Stimulated activated naive CD4-positive, alpha-beta T cell (primary cell): ENCODE measurements around the gene ATXN7.

ENCODE experiments used
- DNase-seq, 6 experiments: peaks; one replicate each; lab custom pipeline; 2025; lab: John Stamatoyannopoulos, UW

ATXN7 gene

DNA sequence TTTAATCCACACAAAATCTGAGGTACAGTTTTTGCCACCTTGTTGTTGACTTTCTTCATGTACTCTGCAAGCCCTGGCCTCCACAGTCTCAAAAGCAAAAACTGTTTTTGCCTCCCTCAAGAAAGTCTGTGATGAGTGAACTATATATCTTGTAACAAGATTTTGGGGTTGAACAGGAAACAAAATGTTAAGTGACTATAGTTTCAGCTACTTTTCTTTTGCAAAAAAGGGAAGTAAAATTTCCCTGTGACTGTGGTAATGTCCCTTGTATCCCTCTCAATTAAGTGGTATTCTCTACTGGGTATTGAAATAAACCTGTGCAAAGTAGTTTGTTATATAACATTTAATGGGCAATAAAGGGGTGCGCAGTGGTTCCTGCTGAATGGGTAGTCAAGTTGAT is 69.8 kb downstream of the ATXN7 start:
- no peak for DNase-seq

DNA sequence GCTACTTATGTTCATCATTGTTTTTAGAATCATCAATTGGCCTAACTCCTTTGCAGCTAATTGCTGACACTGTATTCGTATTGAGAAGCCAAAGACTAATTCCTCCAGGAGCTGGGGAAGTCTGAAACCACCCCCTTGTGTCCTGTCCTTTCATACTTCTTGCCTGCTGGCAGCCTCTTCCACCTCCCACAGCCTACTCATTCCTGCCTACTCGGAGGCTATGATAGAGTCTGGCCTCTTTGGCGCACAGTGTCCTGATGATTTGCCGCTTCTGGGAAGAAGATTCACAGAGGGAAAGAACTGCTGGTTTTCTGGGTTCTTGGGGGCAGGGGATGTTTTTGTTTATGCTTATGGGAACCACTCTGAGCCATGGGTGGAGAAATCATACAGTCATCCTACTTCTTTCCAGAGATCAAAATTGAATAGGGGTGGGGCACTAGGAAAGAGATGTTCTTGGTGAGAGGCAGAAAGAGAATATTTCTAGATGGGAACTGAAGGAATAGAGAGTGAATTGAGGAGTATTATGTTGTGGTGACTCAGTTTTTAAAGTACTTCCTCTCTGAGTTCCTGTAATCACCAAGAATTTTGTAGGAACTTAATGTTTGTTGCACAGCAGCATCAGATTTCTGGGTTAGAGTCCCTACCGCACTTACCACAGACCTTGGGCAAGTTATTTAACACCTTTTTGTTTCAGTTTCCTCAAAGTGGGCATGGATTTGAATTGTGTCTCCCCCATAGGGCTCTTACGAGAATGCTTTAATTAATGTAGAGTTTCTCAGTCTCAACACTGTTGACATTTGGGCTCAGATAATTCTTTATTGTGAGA is 70.6 kb downstream of the ATXN7 start:
- DNase-seq = no peak

GRCh38 chr3:63936925-63937324 is 73.3 kb downstream of the ATXN7 start:
- DNase-seq = no peak

- no peak for DNase-seq
Measured at GRCh38 chr3:63937661-63938651, 74.3 kb downstream of the ATXN7 start.

DNA sequence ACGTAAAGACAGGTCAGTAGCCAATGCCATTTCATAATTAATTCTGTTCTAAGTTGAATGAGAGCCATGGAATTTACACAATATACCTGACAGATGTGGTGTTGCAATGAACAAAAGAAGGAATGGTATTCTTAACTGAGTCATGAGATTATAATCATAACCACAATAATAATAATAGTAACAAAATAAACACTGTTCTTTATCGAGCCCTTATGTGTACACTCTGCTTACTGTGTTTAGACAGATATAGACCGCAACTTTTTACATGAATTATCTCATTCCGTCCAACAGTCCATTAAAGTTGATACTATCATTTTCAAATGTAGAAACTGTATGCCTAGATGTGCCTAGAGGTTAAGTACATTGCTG is 76.7 kb downstream of the ATXN7 start:
- no peak for DNase-seq

- no peak for DNase-seq
Measured at GRCh38 chr3:63942528-63942927, 78.9 kb downstream of the ATXN7 start.

DNA sequence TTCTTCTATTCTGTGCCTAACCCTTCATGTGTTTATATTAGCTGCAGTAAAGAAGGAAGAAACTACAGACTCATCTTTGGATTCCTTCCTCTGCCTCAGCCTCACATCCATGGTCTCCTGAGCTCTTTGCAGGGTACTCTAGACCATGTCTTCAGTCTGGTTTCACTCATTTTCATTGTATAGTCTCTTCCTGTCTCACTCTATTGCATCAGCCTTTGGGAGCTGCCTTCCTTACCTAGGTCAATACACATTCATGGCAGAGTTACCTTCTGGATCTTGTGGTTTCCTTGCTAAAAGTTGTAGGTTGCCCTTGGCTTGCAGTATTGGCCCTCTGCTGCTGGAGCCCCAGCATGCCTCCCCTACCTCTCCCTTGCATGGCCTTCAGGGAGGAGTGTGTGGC is 80.0 kb downstream of the ATXN7 start:
- no peak for DNase-seq

GRCh38 chr3:63945558-63946096 is 82.0 kb downstream of the ATXN7 start:
- DNase-seq = no peak

- DNase-seq = no peak
Measured at GRCh38 chr3:63946753-63947152, 83.1 kb downstream of the ATXN7 start.

DNA sequence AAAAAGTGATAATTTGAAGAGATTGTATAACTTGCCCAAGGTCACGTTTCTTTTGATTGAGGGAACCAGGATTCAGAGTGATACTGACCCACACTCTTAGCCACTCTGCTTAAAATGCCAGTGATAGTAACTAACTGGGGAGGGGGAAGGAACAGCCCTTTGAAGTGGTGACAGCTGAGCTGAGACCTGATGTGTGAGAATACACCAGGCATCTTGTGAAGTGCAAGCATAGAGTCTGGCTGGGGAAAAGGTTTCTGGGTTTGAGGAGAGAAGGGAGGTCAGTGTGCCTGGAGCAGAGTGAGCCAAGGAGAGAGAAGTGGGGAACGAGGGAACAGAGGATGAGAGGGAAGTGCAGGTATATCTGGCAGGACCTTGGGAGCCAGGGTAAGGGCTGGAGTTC is 83.9 kb downstream of the ATXN7 start:
- no peak for DNase-seq

- DNase-seq = no peak
Measured at GRCh38 chr3:63949005-63949404, 85.3 kb downstream of the ATXN7 start.

- no peak for DNase-seq
Measured at GRCh38 chr3:63950698-63951097, 87.0 kb downstream of the ATXN7 start.

DNA sequence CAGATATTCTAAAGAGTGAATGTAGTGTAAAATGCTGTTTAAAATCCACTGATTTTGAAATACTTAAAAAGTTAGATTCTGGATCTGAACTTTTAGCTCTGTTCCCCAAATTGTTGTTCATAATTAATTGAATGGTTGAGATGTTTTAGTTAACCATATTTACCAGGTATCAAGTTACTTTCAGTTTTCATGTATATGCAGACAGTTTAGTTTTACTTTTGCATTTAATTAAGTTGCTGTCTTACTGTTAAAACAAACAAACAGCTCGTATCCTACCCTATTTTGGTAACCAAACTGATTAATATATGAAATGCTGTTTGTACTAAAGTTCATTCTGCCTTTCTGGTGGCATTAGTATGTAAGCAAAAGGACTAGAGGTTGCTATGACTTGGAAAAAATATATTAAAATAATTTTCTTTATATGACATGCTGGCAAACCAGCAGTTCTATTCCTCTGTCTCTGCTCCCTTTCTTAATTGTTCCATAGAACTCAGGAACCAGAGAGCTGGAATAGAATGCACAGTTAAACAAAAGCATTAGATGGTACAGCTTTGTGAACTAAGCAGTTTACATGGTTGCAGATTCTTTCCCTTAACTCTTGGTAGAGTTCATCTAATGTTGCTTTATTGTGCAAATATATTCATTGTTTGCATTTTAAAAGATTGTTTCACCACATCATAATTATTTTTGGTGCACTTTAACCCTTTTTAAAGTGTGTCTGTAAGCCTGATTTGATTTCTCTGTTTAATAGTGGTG is 88.0 kb downstream of the ATXN7 start:
- DNase-seq = no peak

GRCh38 chr3:63952248-63952594 is 88.6 kb downstream of the ATXN7 start:
- no peak for DNase-seq

GRCh38 chr3:63954182-63954581 is 90.5 kb downstream of the ATXN7 start:
- DNase-seq = no peak

GRCh38 chr3:63955036-63955650 is 91.5 kb downstream of the ATXN7 start:
- DNase-seq = no peak

DNA sequence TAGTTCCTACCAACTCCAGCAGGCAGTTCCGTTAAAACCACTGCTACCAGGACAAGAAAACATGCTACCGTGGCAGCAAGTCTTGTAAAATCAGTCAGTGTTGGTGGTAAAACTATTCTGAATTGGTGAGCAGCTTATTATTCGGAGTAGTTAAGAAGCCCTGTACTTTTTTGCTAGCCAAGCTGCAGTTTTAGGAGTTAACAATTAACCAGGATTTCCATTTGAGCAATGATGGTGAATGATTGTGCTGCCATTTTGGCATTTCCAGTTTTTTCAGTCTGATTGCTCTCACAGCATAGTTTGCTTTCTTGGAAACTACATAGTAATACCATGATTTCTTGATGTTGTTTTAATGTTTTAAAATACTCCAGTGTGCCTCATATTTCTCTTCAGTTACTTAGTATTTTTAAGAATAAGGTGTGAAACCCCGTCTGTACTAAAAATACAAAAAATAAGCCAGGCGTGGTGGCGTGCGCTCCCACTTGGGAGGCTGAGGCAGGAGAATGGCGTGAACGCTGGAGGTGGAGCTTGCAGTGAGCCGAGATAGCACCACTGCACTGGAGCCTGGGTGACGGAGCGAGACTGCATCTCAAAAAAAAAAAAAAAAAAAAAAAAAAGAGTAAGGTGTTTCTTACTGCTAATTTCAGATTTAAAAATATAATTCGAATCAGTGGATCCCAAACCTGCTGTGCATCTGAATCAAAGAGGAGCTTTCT is 92.3 kb downstream of the ATXN7 start:
- no peak for DNase-seq

DNA sequence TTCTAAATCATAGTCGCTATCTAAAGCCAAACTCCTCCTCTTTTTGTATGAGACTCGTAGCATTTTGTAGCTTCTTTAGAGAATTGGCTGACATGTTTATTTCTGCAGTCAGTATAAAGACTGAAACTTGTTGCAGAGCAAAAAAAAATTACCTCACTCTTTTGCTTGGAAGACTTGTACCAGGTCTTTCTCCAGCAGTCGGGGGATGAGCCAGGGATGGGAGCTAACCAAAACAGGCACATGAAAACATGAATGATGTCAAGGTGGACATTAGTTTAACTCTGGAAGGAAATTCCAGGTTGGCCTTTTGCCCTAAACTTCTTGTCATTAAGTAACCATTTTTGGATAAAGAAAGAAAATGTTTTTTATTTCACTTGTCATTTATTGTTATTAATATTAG is 95.5 kb downstream of the ATXN7 start:
- no peak for DNase-seq

DNA sequence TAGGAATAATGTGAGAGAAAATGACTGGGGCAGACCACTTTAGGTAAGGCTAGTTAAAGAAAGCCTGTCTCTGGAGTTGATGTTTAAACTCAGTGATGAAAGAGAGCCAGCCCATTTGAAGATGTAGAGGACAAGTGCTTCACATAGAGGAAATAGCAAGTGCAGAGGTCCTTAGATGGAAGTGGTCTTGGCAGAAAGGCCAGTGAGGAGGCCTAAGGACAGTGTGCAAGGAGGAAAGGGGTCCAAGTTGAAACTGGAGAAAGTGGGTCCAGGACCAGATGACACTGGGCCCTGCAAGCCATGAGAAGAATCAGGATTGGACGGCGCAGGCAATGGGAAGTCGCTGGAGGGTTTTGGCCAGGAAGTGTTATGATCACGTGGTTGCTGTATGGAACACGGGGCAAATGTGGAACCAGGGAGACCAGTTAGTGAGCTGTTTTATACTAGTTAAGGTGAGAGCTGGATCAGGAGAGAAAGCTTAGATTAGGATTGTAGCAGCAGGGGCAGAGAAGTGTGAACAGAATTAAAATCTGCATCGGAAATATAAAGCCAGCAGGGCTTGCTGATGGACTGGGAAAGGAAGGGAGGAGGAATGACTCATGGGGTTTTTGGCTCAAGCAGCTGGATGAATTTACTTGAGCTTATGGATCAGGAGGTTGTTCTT is 96.5 kb downstream of the ATXN7 start:
- DNase-seq = peak in 1 of 6 experiments; percentile 4

DNA sequence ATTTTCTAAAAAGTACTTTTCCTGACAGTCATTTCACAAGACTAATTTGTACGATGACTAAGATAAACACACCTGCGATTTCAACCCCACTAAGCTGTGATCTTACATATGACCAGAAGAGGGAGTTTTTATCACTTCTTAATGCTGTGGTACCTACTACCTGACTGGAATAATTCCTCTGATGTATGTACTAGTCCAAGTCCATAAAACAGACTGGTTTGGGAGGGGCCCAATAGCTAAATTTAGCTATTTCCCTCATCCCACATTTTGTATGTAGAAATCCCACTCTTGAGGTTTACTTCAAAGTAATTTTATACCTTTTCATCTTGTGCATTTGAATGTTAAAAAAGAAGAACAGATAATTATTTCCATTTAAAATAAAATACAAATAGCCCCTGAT is 98.2 kb downstream of the ATXN7 start:
- DNase-seq = peak in 3 of 6 experiments; percentile 38 to 72 (median 67)
